Thyroid gland (tissue), 4 donors: ENCODE measurements around the gene ST6GALNAC6.
A peak's percentile ranks its signal among the peaks of the same experiment; 100 is the strongest.

Source experiments
- POLR2A ChIP-seq, 2 donors: fragments of 450-650 bp; IDR thresholded peaks; one replicate each; pipeline ENCODE4 v1.6.1; 2017; ENCODE audit warnings: antibody characterized with exemption in 2 of 2, mild to moderate bottlenecking in 2 of 2, moderate library complexity in 1 of 2
- TF ChIP-seq, protein P1 (sequence below), 6 experiments: fragments of 200-600 bp in 3 of 6; fragments of 450-650 bp in 3 of 6; sonication (generic) in 3 of 6; IDR thresholded peaks; one replicate each; pipeline ENCODE4 v1.5.1; 2016 to 2019; ENCODE audit warnings: antibody characterized with exemption in 6 of 6, mild to moderate bottlenecking in 2 of 6, inconsistent platforms in 1 of 6, moderate library complexity in 1 of 6

DNA sequence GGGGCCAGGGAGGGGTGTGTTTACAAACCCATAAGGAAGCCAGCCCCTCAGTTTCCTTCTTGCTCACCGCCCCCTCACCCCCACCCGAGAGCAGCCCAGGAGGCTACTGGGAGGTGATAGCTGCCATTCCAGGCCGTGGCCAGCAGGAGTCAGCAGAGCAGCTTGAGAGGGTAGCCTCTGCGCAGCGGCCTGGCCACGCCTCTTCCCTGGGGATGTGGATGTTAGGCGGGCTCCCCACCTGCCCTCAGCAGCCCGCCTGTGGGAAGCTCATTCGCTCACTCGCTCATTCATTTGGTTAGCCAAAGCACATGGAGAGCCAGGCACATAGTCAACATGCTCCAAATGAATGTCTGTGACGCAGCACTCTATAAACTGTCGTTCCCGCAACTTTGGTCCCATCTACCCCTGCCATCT, 44.3 kb upstream of the ST6GALNAC6 start:
- TF ChIP-seq, protein P1, sequence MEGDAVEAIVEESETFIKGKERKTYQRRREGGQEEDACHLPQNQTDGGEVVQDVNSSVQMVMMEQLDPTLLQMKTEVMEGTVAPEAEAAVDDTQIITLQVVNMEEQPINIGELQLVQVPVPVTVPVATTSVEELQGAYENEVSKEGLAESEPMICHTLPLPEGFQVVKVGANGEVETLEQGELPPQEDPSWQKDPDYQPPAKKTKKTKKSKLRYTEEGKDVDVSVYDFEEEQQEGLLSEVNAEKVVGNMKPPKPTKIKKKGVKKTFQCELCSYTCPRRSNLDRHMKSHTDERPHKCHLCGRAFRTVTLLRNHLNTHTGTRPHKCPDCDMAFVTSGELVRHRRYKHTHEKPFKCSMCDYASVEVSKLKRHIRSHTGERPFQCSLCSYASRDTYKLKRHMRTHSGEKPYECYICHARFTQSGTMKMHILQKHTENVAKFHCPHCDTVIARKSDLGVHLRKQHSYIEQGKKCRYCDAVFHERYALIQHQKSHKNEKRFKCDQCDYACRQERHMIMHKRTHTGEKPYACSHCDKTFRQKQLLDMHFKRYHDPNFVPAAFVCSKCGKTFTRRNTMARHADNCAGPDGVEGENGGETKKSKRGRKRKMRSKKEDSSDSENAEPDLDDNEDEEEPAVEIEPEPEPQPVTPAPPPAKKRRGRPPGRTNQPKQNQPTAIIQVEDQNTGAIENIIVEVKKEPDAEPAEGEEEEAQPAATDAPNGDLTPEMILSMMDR (IDR thresholded peaks at IDR 0.05), result peak; percentile 39 to 72 (median 56)
- TF ChIP-seq POLR2A (IDR thresholded peaks at IDR 0.05), result no peak
